ENCODE data around the gene LRRTM4. TPM values are rescaled to one million over a fixed set of nuclear protein-coding genes. Genes with fewer than 3 reads are reported as not detected.

Gene LRRTM4
- total and polyA plus RNA-seq, 4 experiments from 2014 or later: not detected

DNA sequence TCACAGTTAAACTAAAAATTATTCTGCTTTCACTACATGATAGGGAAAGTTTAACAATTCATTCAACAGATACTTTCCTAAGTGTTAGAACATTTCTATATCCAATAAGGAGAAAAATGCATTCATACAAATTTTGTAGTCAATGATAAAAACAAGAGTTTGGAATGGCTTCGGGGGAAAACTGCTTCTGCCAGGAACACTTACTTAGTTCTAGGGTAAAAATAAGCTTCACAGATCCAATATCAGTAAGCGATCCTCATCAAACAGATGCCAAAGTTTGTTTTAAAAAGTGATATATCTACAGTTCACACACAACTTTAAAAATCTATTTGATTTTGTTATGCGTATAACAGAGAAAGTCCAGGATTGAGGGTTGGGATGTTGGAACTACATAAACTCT is 199.7 kb downstream of the LRRTM4 start:
- no peaks in the 10 kb centered on the region for H3K36me3 Mint-ChIP-seq

GRCh38 chr2:77314721-77315120 is 207.5 kb downstream of the LRRTM4 start:
- CTCF ChIA-PET (ENCODE audit: partially characterized antibody): no interaction called here

More for the DNA sequence above, 199.7 kb downstream of the LRRTM4 start:
- no peaks in the 10 kb centered on the region for H3K4me1 ChIP-seq (ENCODE audit: insufficient read depth, low read length)
- Mint-ChIP-seq H3K27me3 (no peaks in the 10 kb centered on the region), H3K4me1 (no peaks in the 10 kb centered on the region), H3K4me3 (no peak overlapping the region), H3K9me3 (peaks cover 0 to 20% (median 13%) of the 10 kb centered on the region in 8 donors), H3K27ac (no peak overlapping the region)
- DNase-seq: no peak
- H3K4me3 ChIP-seq (ENCODE audit: low read length in 2 of 2): no peak overlapping the region
- intact Hi-C loops (cut with micrococcal nuclease): no loop called here
- no peaks in the 10 kb centered on the region for H3K27me3 ChIP-seq (ENCODE audit: insufficient read depth, low read length)
- no peaks in the 10 kb centered on the region for H3K36me3 ChIP-seq (ENCODE audit: insufficient read depth, low read length)
- POLR2A ChIA-PET (ENCODE audit: partially characterized antibody): no interaction called here
- no peak overlapping the region for H3K27ac ChIP-seq (ENCODE audit: low read depth, low read length)
- CTCF ChIA-PET (ENCODE audit: partially characterized antibody): no interaction called here
- no peaks in the 10 kb centered on the region for H3K9me3 ChIP-seq (ENCODE audit: control insufficient read depth in 1 of 2, low read length in 2 of 2)

GRCh38 chr2:77310416-77310815 is 211.8 kb downstream of the LRRTM4 start:
- Histone ChIP-seq H3K4me1 (ENCODE audit: insufficient read depth, low read length) (no peaks in the 10 kb centered on the region), H3K4me3 (ENCODE audit: low read length in 2 of 2) (no peak overlapping the region), H3K9me3 (ENCODE audit: control insufficient read depth in 1 of 2, low read length in 2 of 2) (peaks cover 3% of the 10 kb centered on the region in 2 donors), H3K27me3 (ENCODE audit: insufficient read depth, low read length) (no peaks in the 10 kb centered on the region), H3K27ac (ENCODE audit: low read depth, low read length) (no peak overlapping the region), H3K36me3 (ENCODE audit: insufficient read depth, low read length) (no peaks in the 10 kb centered on the region)
- no peak for DNase-seq
- H3K4me3 Mint-ChIP-seq: no peak overlapping the region
- peaks cover 0 to 24% (median 11%) of the 10 kb centered on the region in 8 donors for H3K9me3 Mint-ChIP-seq
- H3K27ac Mint-ChIP-seq: no peak overlapping the region
- POLR2A ChIA-PET (ENCODE audit: partially characterized antibody): no interaction called here
- CTCF ChIA-PET (ENCODE audit: partially characterized antibody): no interaction called here
- no peaks in the 10 kb centered on the region for H3K27me3 Mint-ChIP-seq
- no peaks in the 10 kb centered on the region for H3K36me3 Mint-ChIP-seq
- intact Hi-C loops (cut with micrococcal nuclease): no loop called here
- no peaks in the 10 kb centered on the region for H3K4me1 Mint-ChIP-seq

More at GRCh38 chr2:77314721-77315120, 207.5 kb downstream of the LRRTM4 start:
- Mint-ChIP-seq H3K36me3 (no peaks in the 10 kb centered on the region), H3K27me3 (no peaks in the 10 kb centered on the region), H3K27ac (no peak overlapping the region), H3K9me3 (peaks cover 2 to 28% (median 10%) of the 10 kb centered on the region in 8 donors), H3K4me1 (no peaks in the 10 kb centered on the region), H3K4me3 (no peak overlapping the region)
- Histone ChIP-seq H3K4me1 (ENCODE audit: insufficient read depth, low read length) (no peaks in the 10 kb centered on the region), H3K27me3 (ENCODE audit: insufficient read depth, low read length) (no peaks in the 10 kb centered on the region), H3K36me3 (ENCODE audit: insufficient read depth, low read length) (no peaks in the 10 kb centered on the region), H3K4me3 (ENCODE audit: low read length in 2 of 2) (no peak overlapping the region), H3K27ac (ENCODE audit: low read depth, low read length) (no peak overlapping the region), H3K9me3 (ENCODE audit: control insufficient read depth in 1 of 2, low read length in 2 of 2) (peaks cover 0 to 3% of the 10 kb centered on the region in 2 donors)
- intact Hi-C loops (cut with micrococcal nuclease): no loop called here
- no peak for DNase-seq
- POLR2A ChIA-PET (ENCODE audit: partially characterized antibody): no interaction called here

DNA sequence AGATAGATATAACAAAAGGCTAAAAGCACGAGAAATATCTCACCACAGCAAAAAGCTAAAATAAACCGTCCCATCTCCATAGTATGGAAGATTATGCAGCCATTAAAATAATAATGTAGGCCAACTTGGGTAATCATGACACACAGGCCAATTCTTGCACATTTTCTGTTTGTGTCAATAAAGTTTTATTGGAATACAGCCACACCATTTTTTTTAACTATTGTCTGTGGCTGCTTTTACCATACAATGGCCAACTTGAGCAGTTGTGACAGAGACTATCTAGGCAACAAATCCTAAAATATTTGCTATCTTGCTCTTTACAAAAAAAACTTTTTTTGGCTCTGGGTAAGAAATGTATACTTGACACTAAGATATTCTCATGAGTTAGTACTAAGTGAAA is 212.5 kb downstream of the LRRTM4 start:
- peaks cover 0 to 24% (median 12%) of the 10 kb centered on the region in 8 donors for H3K9me3 Mint-ChIP-seq
- intact Hi-C loops (cut with micrococcal nuclease): no loop called here
- Histone ChIP-seq H3K36me3 (ENCODE audit: insufficient read depth, low read length) (no peaks in the 10 kb centered on the region), H3K27ac (ENCODE audit: low read depth, low read length) (no peak overlapping the region), H3K27me3 (ENCODE audit: insufficient read depth, low read length) (no peaks in the 10 kb centered on the region), H3K4me3 (ENCODE audit: low read length in 2 of 2) (no peak overlapping the region), H3K4me1 (ENCODE audit: insufficient read depth, low read length) (no peaks in the 10 kb centered on the region), H3K9me3 (ENCODE audit: control insufficient read depth in 1 of 2, low read length in 2 of 2) (peaks cover 3% of the 10 kb centered on the region in 2 donors)
- ChIA-PET CTCF (ENCODE audit: partially characterized antibody) (no interaction called here), POLR2A (ENCODE audit: partially characterized antibody) (no interaction called here)
- no peak overlapping the region for H3K4me3 Mint-ChIP-seq
- no peaks in the 10 kb centered on the region for H3K36me3 Mint-ChIP-seq
- DNase-seq: no peak
- H3K27me3 Mint-ChIP-seq: no peaks in the 10 kb centered on the region
- H3K4me1 Mint-ChIP-seq: no peaks in the 10 kb centered on the region
- H3K27ac Mint-ChIP-seq: no peak overlapping the region

GRCh38 chr2:77301441-77301840 is 220.7 kb downstream of the LRRTM4 start:
- H3K27me3 Mint-ChIP-seq: no peaks in the 10 kb centered on the region
- no peak overlapping the region for H3K4me3 ChIP-seq (ENCODE audit: low read length in 2 of 2)
- POLR2A ChIA-PET (ENCODE audit: partially characterized antibody): no interaction called here
- H3K27ac ChIP-seq (ENCODE audit: low read depth, low read length): no peak overlapping the region
- no peaks in the 10 kb centered on the region for H3K27me3 ChIP-seq (ENCODE audit: insufficient read depth, low read length)
- DNase-seq: no peak
- H3K9me3 ChIP-seq (ENCODE audit: control insufficient read depth in 1 of 2, low read length in 2 of 2): peaks cover 0 to 3% of the 10 kb centered on the region in 2 donors
- CTCF ChIA-PET (ENCODE audit: partially characterized antibody): no interaction called here
- no peaks in the 10 kb centered on the region for H3K4me1 Mint-ChIP-seq
- no peaks in the 10 kb centered on the region for H3K36me3 Mint-ChIP-seq
- H3K9me3 Mint-ChIP-seq: peaks cover 0 to 17% (median 6%) of the 10 kb centered on the region in 8 donors
- H3K4me1 ChIP-seq (ENCODE audit: insufficient read depth, low read length): no peaks in the 10 kb centered on the region
- H3K27ac Mint-ChIP-seq: no peak overlapping the region
- H3K4me3 Mint-ChIP-seq: no peak overlapping the region
- intact Hi-C loops (cut with micrococcal nuclease): no loop called here
- no peaks in the 10 kb centered on the region for H3K36me3 ChIP-seq (ENCODE audit: insufficient read depth, low read length)

DNA sequence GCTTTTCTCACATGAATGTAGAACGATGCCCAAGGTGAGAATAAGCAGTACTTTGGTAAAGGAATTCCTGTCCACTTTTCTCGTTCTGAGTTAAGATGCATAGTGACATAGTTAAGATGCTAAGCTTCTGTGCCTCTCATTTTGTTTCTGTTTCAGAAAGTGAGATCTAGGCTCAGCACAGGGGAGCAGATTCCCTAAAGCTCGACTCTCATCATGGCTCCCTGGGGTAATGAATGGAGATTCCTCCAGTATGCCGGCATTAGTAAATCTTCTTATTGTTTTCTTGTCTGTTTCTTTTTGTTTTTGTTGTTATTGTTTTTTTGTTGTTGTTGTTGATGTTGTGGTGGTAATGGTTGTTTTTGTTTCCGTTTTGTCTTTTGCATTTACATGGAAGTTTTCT is 225.4 kb downstream of the LRRTM4 start:
- H3K9me3 Mint-ChIP-seq: peaks cover 0 to 15% (median 3%) of the 10 kb centered on the region in 8 donors

DNA sequence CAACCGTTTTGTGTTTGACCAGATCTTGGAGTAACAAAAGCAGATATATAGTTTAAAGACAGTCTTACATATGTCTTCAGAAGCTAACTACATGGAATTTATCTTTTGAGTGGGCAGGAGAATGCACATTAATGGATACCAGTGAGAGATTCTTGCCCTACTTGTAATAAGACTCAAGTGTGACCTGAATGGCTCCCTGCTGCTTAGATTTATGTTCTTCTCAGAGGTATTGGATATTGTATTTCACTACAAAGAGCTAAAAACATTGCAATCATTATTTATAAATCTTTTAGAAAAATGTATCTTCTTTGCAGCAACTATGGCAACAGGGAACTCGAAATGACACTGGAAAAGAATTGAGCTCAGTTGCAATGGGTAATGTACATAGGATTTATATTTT is 227.7 kb downstream of the LRRTM4 start:
- H3K9me3 Mint-ChIP-seq: peaks cover 0 to 22% (median 5%) of the 10 kb centered on the region in 8 donors
- no peaks in the 10 kb centered on the region for H3K4me1 Mint-ChIP-seq
- no peaks in the 10 kb centered on the region for H3K27me3 Mint-ChIP-seq
- no peak overlapping the region for H3K27ac ChIP-seq (ENCODE audit: low read depth, low read length)
- CTCF ChIA-PET (ENCODE audit: partially characterized antibody): no interaction called here
- no peaks in the 10 kb centered on the region for H3K36me3 Mint-ChIP-seq
- no peaks in the 10 kb centered on the region for H3K9me3 ChIP-seq (ENCODE audit: control insufficient read depth in 1 of 2, low read length in 2 of 2)
- no peak overlapping the region for H3K27ac Mint-ChIP-seq
- intact Hi-C loops (cut with micrococcal nuclease): no loop called here
- no peaks in the 10 kb centered on the region for H3K4me1 ChIP-seq (ENCODE audit: insufficient read depth, low read length)
- POLR2A ChIA-PET (ENCODE audit: partially characterized antibody): no interaction called here
- H3K36me3 ChIP-seq (ENCODE audit: insufficient read depth, low read length): no peaks in the 10 kb centered on the region
- H3K27me3 ChIP-seq (ENCODE audit: insufficient read depth, low read length): no peaks in the 10 kb centered on the region
- H3K4me3 Mint-ChIP-seq: no peak overlapping the region
- no peak for DNase-seq
- no peak overlapping the region for H3K4me3 ChIP-seq (ENCODE audit: low read length in 2 of 2)

More for the DNA sequence above, 225.4 kb downstream of the LRRTM4 start:
- no peak overlapping the region for H3K27ac Mint-ChIP-seq
- H3K4me1 Mint-ChIP-seq: no peaks in the 10 kb centered on the region
- Histone ChIP-seq H3K27me3 (ENCODE audit: insufficient read depth, low read length) (no peaks in the 10 kb centered on the region), H3K9me3 (ENCODE audit: control insufficient read depth in 1 of 2, low read length in 2 of 2) (no peaks in the 10 kb centered on the region), H3K4me1 (ENCODE audit: insufficient read depth, low read length) (no peaks in the 10 kb centered on the region), H3K27ac (ENCODE audit: low read depth, low read length) (no peak overlapping the region), H3K4me3 (ENCODE audit: low read length in 2 of 2) (no peak overlapping the region), H3K36me3 (ENCODE audit: insufficient read depth, low read length) (no peaks in the 10 kb centered on the region)
- ChIA-PET POLR2A (ENCODE audit: partially characterized antibody) (no interaction called here), CTCF (ENCODE audit: partially characterized antibody) (no interaction called here)
- no peaks in the 10 kb centered on the region for H3K27me3 Mint-ChIP-seq
- H3K4me3 Mint-ChIP-seq: no peak overlapping the region
- H3K36me3 Mint-ChIP-seq: no peaks in the 10 kb centered on the region
- DNase-seq: no peak
- intact Hi-C loops (cut with micrococcal nuclease): no loop called here

GRCh38 chr2:77284353-77284752 is 237.8 kb downstream of the LRRTM4 start:
- no peaks in the 10 kb centered on the region for H3K9me3 ChIP-seq (ENCODE audit: control insufficient read depth in 1 of 2, low read length in 2 of 2)
- no peaks in the 10 kb centered on the region for H3K36me3 Mint-ChIP-seq
- H3K4me3 Mint-ChIP-seq: no peak overlapping the region

More at GRCh38 chr2:77284353-77284752, 237.8 kb downstream of the LRRTM4 start:
- Histone ChIP-seq H3K27ac (ENCODE audit: low read depth, low read length) (no peak overlapping the region), H3K27me3 (ENCODE audit: insufficient read depth, low read length) (no peaks in the 10 kb centered on the region), H3K36me3 (ENCODE audit: insufficient read depth, low read length) (no peaks in the 10 kb centered on the region), H3K4me3 (ENCODE audit: low read length in 2 of 2) (no peak overlapping the region), H3K4me1 (ENCODE audit: insufficient read depth, low read length) (no peaks in the 10 kb centered on the region)
- no peak for DNase-seq
- ChIA-PET POLR2A (ENCODE audit: partially characterized antibody) (no interaction called here), CTCF (ENCODE audit: partially characterized antibody) (no interaction called here)
- H3K27me3 Mint-ChIP-seq: no peaks in the 10 kb centered on the region
- H3K9me3 Mint-ChIP-seq: peaks cover 0 to 26% (median 6%) of the 10 kb centered on the region in 8 donors
- intact Hi-C loops (cut with micrococcal nuclease): no loop called here
- no peaks in the 10 kb centered on the region for H3K4me1 Mint-ChIP-seq
- no peak overlapping the region for H3K27ac Mint-ChIP-seq

Data from CD4-positive, alpha-beta memory T cell (primary cell).